Mesendoderm (in vitro differentiated cells): Measurements from ENCODE around the gene MEF2B.
"Not testable (repeated sequence)": the region's sequence is repeated elsewhere in the genome, so short reads cannot be mapped to it uniquely, and the experiment has no call there.

Experiments
- DNase-seq: peaks from one replicate; pipeline ENCODE4 v3.0.0; 2013
- H2AK5ac ChIP-seq: 2 replicates; pipeline ENCODE4 v1.6.1; 2013; ENCODE audit warnings: low read length, inconsistent platforms
- H2BK120ac ChIP-seq: 2 replicates; pipeline ENCODE4 v1.6.1; 2013; ENCODE audit warnings: low read depth, mild to moderate bottlenecking, low read length, moderate library complexity, mixed read lengths
- H2BK15ac ChIP-seq: replicated peaks from 2 replicates; pipeline ENCODE4 v1.6.1; 2013; ENCODE audit warnings: low read depth, mild to moderate bottlenecking, moderate library complexity
- H2BK5ac ChIP-seq: 2 replicates; pipeline ENCODE4 v1.6.1; 2013; ENCODE audit warnings: low read length, inconsistent platforms
- H3K18ac ChIP-seq: 2 replicates; pipeline ENCODE4 v1.6.1; 2013; ENCODE audit warnings: mild to moderate bottlenecking, low read length, mixed read lengths
- H3K23ac ChIP-seq: one replicate; pipeline ENCODE4 v1.6.1; 2013; ENCODE audit warnings: low read length
- H3K27ac ChIP-seq: 2 replicates; pipeline ENCODE4 v1.5.1; 2013; ENCODE audit warnings: low read depth, mild to moderate bottlenecking, inconsistent platforms, low read length, moderate library complexity
- H3K27me3 ChIP-seq: 2 replicates; pipeline ENCODE4 v1.6.1; 2013; ENCODE audit warnings: low read length, control low read depth, mild to moderate bottlenecking, inconsistent platforms; ENCODE audit not compliant: insufficient read depth, poor library complexity
- H3K36me3 ChIP-seq: 2 replicates; pipeline ENCODE4 v1.6.1; 2013; ENCODE audit warnings: low read length, inconsistent platforms; ENCODE audit not compliant: control insufficient read depth, insufficient read depth
- H3K4ac ChIP-seq: one replicate; pipeline ENCODE4 v1.6.1; 2013; ENCODE audit warnings: low read depth, mild to moderate bottlenecking, low read length, moderate library complexity
- H3K4me1 ChIP-seq: 2 replicates; pipeline ENCODE4 v1.6.1; 2013; ENCODE audit warnings: low read depth, low read length, inconsistent platforms; ENCODE audit not compliant: control insufficient read depth
- H3K4me2 ChIP-seq: 2 replicates; pipeline ENCODE4 v1.6.1; 2013; ENCODE audit warnings: low read length
- H3K4me3 ChIP-seq: 2 replicates; pipeline ENCODE4 v1.5.1; 2013; ENCODE audit warnings: mild to moderate bottlenecking, low read length
- H3K56ac ChIP-seq: one replicate; pipeline ENCODE4 v1.6.1; 2013; ENCODE audit warnings: low read length
- H3K79me1 ChIP-seq: 2 replicates; pipeline ENCODE4 v1.6.1; 2013; ENCODE audit warnings: low read length, inconsistent platforms
- H3K79me2 ChIP-seq: 2 replicates; pipeline ENCODE4 v1.6.1; 2013; ENCODE audit warnings: mild to moderate bottlenecking, low read length; ENCODE audit not compliant: control insufficient read depth, insufficient read depth
- H3K9ac ChIP-seq: 2 replicates; pipeline ENCODE4 v1.6.1; 2013; ENCODE audit warnings: low read length, inconsistent platforms
- H4K5ac ChIP-seq: one replicate; pipeline ENCODE4 v1.6.1; 2013; ENCODE audit warnings: low read length
- H4K8ac ChIP-seq: one replicate; pipeline ENCODE4 v1.6.1; 2013; ENCODE audit warnings: low read depth, mild to moderate bottlenecking, control low read depth, low read length, moderate library complexity
- WGBS: extraction: QIAGEN DNeasy Blood & Tissue Kit; methylation state at CpG from one replicate; pipeline ENCODE4 v1.1.7; 2013; ENCODE audit warnings: low lambda C conversion rate, missing lambda C conversion rate; ENCODE audit not compliant: insufficient coverage; ENCODE audit errors: extremely low coverage; 5-methylcytosine and 5-hydroxymethylcytosine counted together

Gene MEF2B

GRCh38 chr19:19107654-19108053 lies 62.4 kb downstream of the MEF2B start:
- no peak overlapping the region for H2BK120ac ChIP-seq
- H3K23ac ChIP-seq = no peak overlapping the region
- no peak overlapping the region for H3K9ac ChIP-seq
- H3K79me1 ChIP-seq = no peaks in the 10 kb centered on the region
- DNase-seq = peak; percentile 19
- no peak overlapping the region for H3K27ac ChIP-seq
- no peak overlapping the region for H2BK5ac ChIP-seq
- no peaks in the 10 kb centered on the region for H3K27me3 ChIP-seq
- H3K4ac ChIP-seq = no peak overlapping the region
- H2BK15ac ChIP-seq = no peak overlapping the region
- no peak overlapping the region for H3K4me3 ChIP-seq
- peaks cover 2% of the 10 kb centered on the region for H3K4me1 ChIP-seq
- H3K4me2 ChIP-seq = no peak overlapping the region
- H4K8ac ChIP-seq = no peak overlapping the region
- no peak overlapping the region for H2AK5ac ChIP-seq
- WGBS = no CpG with 5 or more reads among the region's 11 CpGs
- H4K5ac ChIP-seq = no peak overlapping the region
- no peak overlapping the region for H3K56ac ChIP-seq
- no peaks in the 10 kb centered on the region for H3K79me2 ChIP-seq
- no peak overlapping the region for H3K18ac ChIP-seq
- no peaks in the 10 kb centered on the region for H3K36me3 ChIP-seq

DNA sequence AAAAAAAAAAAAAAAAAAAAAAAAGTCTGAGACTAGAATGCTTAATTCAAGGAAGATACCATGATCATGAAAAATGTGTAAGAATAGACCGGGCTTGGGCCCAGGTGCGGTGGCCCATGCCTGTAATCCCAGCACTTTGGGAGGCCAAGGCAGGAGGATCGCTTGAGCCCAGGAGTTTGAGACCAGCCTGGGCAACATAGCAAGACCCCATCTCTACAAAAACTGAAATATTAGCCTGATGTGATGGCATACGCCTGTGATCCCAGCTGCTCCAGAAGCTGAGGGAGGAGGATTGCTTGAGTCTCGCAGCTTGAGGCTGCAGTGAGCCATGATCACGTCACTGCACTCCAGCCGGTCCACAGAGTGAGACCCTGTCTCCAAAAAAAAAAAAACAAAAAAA lies 63.1 kb downstream of the MEF2B start:
- not testable (repeated sequence) for H3K18ac ChIP-seq, H2AK5ac ChIP-seq, H3K27me3 ChIP-seq, H3K36me3 ChIP-seq, H2BK5ac ChIP-seq, H4K8ac ChIP-seq, H3K4ac ChIP-seq, DNase-seq, H3K4me2 ChIP-seq, H3K23ac ChIP-seq, H3K79me1 ChIP-seq, H3K27ac ChIP-seq, H4K5ac ChIP-seq, H3K79me2 ChIP-seq, H2BK15ac ChIP-seq, H2BK120ac ChIP-seq, H3K4me3 ChIP-seq, H3K9ac ChIP-seq, H3K4me1 ChIP-seq, H3K56ac ChIP-seq
- WGBS = no CpG with 5 or more reads among the region's 7 CpGs

DNA sequence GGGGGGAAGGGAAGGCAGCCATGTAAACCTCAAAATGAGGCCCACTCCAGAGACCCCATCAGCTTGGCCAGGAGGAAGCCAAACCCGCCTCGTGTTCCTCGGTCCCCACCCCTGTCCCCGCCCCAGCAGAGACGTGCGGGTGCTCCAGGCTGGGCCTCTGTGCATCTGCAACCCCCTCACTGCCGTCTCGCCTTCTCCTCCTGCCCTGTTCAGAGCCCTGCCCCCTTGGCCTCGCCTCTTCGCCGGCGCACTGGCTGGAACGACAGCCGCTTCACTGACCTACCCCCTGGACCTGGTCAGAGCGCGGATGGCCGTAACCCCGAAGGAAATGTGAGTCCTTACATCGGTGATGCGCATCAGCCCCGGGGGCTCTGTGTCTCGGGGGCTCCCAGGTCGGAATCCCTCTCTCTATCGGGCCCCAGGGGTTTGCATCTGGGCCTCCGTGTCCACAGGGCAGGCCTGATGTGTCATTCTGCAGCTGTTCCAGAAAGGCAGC lies 64.0 kb downstream of the MEF2B start:
- no CpG with 5 or more reads among the region's 25 CpGs for WGBS
- Histone ChIP-seq H3K27ac (no peak overlapping the region), H2BK5ac (peak overlapping the region; percentile 17)

GRCh38 chr19:19105365-19106055 lies 64.6 kb downstream of the MEF2B start:
- peak overlapping the region; percentile 34 for H3K27ac ChIP-seq
- no peak overlapping the region for H3K4ac ChIP-seq
- WGBS = no CpG with 5 or more reads among the region's 36 CpGs
- H3K4me3 ChIP-seq = peak overlapping the region; percentile 32
- no peak overlapping the region for H2AK5ac ChIP-seq
- peak overlapping the region; percentile 84 for H3K9ac ChIP-seq
- H2BK5ac ChIP-seq = peak overlapping the region; percentile 17
- no peaks in the 10 kb centered on the region for H3K36me3 ChIP-seq
- H3K4me2 ChIP-seq = peak overlapping the region; percentile 84
- H3K23ac ChIP-seq = no peak overlapping the region
- H3K27me3 ChIP-seq = no peaks in the 10 kb centered on the region
- H3K56ac ChIP-seq = peak overlapping the region; percentile 88
- H4K8ac ChIP-seq = no peak overlapping the region
- peak; percentile 84 for DNase-seq
- H3K79me2 ChIP-seq = no peaks in the 10 kb centered on the region
- no peaks in the 10 kb centered on the region for H3K79me1 ChIP-seq
- H2BK15ac ChIP-seq = no peak overlapping the region
- H3K18ac ChIP-seq = peak overlapping the region; percentile 16
- H4K5ac ChIP-seq = no peak overlapping the region
- no peak overlapping the region for H2BK120ac ChIP-seq
- H3K4me1 ChIP-seq = peaks cover 2% of the 10 kb centered on the region

More for the DNA sequence above, 64.0 kb downstream of the MEF2B start:
- DNase-seq = no peak
- Histone ChIP-seq H4K5ac (no peak overlapping the region), H2BK120ac (no peak overlapping the region), H3K18ac (peak overlapping the region; percentile 16), H3K23ac (no peak overlapping the region), H3K79me2 (no peaks in the 10 kb centered on the region), H3K4ac (no peak overlapping the region), H3K4me3 (peak overlapping the region; percentile 14), H3K79me1 (no peaks in the 10 kb centered on the region), H3K27me3 (no peaks in the 10 kb centered on the region), H3K56ac (peak overlapping the region; percentile 87), H3K4me1 (peaks cover 2% of the 10 kb centered on the region), H3K9ac (peak overlapping the region; percentile 65), H3K4me2 (peak overlapping the region; percentile 84), H3K36me3 (no peaks in the 10 kb centered on the region), H4K8ac (no peak overlapping the region), H2BK15ac (no peak overlapping the region), H2AK5ac (no peak overlapping the region)

DNA sequence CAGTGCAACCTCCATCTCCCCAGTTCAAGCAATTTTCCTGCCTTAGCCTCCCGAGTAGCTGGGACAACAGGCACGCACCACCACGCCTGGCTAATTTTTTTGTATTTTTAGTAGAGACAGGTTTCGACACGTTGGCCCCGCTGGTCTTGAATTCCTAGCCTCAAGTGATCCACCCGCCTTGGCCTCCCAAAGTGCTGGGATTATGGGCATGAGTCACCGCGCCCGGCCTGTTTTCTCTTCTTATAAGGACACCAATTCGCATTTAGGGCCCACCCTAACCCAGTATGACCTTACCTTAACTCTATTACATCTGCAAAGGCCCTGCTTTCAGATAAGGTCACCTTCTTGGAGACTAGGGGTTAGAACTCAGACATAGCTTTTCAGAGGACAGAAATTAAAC lies 66.9 kb downstream of the MEF2B start:
- Histone ChIP-seq H2AK5ac (no peak overlapping the region), H3K9ac (no peak overlapping the region), H3K4me3 (no peak overlapping the region), H3K18ac (no peak overlapping the region), H4K5ac (no peak overlapping the region), H2BK5ac (no peak overlapping the region), H3K4me1 (peaks cover 2% of the 10 kb centered on the region), H3K79me2 (no peaks in the 10 kb centered on the region), H3K4ac (no peak overlapping the region), H3K56ac (no peak overlapping the region), H3K36me3 (no peaks in the 10 kb centered on the region), H3K27me3 (no peaks in the 10 kb centered on the region), H3K4me2 (no peak overlapping the region), H2BK120ac (no peak overlapping the region), H2BK15ac (no peak overlapping the region), H3K79me1 (no peaks in the 10 kb centered on the region), H3K23ac (no peak overlapping the region), H4K8ac (no peak overlapping the region), H3K27ac (no peak overlapping the region)
- WGBS = no CpG with 5 or more reads among the region's 11 CpGs
- no peak for DNase-seq

- not testable (repeated sequence) for H2AK5ac ChIP-seq, H3K9ac ChIP-seq, H3K23ac ChIP-seq, H3K56ac ChIP-seq, H2BK120ac ChIP-seq, H3K27ac ChIP-seq, H2BK5ac ChIP-seq, H3K18ac ChIP-seq, H3K79me2 ChIP-seq, H4K5ac ChIP-seq, H3K36me3 ChIP-seq, H3K4me3 ChIP-seq, H3K79me1 ChIP-seq, H3K27me3 ChIP-seq, H3K4me1 ChIP-seq, H3K4me2 ChIP-seq, H2BK15ac ChIP-seq, H4K8ac ChIP-seq, H3K4ac ChIP-seq, DNase-seq
- no CpG with 5 or more reads among the region's 10 CpGs for WGBS
These were observed 67.5 kb downstream of the MEF2B start for GRCh38 chr19:19102566-19102965.
